GM18870 (cell line): ENCODE measurements around the gene CD34.
"Not testable (repeated sequence)": the region's sequence is repeated elsewhere in the genome, so short reads cannot be mapped to it uniquely, and the experiment has no call there.

ENCODE experiments used
- ATAC-seq: cut with Tn5 transposase; IDR thresholded peaks from one replicate; pipeline ENCODE4 v1.9.1; 2021; ENCODE audit warnings: moderate library complexity; ENCODE audit not compliant: unreplicated experiment

The CD34 gene

GRCh38 chr1:207933205-207933800 lies 22.4 kb upstream of the CD34 start:
- no peak for ATAC-seq

DNA sequence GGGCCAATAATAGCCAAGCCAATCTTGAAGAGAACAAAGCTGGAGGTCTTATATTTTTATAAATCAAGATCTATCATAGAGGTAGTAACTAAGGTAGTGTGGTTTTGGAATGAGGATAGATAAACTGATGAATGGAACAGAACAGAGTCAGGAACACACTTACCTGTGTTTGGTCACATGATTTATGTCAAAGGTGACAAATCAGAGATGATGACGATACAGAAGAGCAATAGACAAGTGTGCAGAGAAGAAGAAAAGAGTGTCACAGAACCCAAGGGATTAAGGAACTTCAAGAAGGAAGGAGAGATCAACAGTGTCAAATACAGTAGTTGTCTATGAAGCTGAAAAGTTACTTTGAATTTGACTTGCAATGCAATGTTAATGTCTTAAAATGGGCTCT lies 16.1 kb upstream of the CD34 start:
- ATAC-seq: no peak

DNA sequence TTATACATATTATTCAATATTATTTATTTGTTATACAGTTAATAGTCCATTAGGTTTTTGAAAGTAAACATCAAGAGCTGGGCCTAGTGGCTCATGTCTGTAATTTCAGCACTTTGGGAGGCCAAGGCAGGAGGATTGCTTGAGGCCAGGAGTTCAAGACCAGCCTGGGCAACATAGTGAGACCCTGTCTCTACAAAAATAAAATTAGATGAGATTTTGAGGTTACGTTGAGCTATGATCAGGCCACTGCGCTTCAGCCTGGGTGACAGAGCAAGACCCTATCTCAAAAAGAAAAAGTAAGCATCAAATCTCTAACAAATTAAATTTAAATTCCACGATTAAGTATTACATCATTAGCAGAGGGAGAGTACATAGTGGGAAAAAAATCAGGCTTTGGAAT lies 15.0 kb upstream of the CD34 start:
- not testable (repeated sequence) for ATAC-seq

- ATAC-seq: no peak
Measured at GRCh38 chr1:207925210-207925609, 14.3 kb upstream of the CD34 start.

- ATAC-seq: no peak
Measured at GRCh38 chr1:207923561-207923960, 12.6 kb upstream of the CD34 start.

- ATAC-seq: no peak
Measured at GRCh38 chr1:207923121-207923520, 12.2 kb upstream of the CD34 start.

DNA sequence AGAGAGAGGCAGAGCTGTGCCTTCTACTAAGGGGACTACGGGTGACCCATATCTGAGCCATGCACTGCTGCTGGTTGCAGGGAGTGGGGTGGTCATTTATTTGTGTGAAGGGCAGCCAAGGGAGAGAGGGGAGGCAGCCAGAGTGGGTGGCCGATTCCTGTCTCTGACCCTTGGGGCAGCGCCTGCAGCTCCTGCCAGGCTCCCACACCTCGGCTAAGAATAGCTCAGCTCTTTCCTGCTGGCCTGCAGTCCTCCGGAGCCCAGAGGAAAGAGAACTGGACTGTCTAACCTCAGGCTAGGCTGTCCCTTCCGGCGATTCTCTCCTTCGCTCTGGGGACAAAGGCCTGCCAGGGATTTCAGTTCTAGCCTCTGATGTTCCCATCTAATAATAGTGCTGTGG lies 11.6 kb upstream of the CD34 start:
- ATAC-seq: no peak

GRCh38 chr1:207921321-207921720 lies 10.4 kb upstream of the CD34 start:
- no peak for ATAC-seq

DNA sequence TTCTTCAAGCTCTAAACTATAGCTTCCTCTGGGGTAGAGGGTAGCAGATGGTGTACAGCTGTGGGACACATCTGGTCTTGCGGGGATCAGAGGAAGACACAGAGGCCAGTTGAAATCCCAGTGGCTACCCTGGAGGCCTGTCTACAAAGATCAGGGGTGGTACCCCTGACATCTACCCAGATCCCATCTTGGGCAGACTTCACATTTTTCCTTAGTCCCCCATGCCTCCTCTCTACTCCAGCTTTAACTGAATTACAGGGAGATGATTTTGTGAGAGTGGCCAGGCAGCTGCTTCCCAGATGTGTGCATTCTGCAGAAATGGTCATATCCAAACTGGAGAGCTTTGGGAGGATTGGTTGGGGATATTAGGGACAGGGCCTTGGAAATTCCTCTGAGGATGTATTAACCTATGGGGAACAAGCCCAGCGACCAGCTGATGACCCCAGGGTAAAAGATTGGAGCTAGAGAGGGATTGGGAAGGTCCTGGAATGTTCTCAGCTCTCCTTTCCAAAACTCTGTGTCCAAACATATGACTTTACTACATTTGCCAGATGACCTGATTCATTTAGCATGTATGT lies 9.6 kb upstream of the CD34 start:
- no peak for ATAC-seq

GRCh38 chr1:207919523-207920170 lies 8.7 kb upstream of the CD34 start:
- no peak for ATAC-seq

- ATAC-seq: no peak
Measured at GRCh38 chr1:207918581-207918980, 7.7 kb upstream of the CD34 start.

DNA sequence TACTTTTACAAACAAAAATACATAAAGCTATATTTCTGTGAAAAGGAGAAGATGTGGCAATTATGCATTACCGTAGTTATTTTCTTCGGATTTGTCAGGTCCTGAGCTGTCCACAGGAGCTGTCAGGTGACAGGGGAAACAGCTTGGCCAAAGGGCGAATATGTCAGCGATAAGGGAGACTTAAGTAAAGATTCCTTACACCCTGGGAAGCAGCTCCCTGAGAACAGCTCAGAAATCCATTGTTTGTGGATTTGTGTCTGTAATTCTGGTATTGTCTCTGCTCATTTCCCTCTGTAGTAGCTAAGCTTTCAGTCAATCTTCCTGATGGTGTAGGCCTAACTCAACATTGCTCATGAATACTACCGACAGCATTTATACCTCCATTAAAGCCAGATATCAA lies 7.1 kb upstream of the CD34 start:
- ATAC-seq: no peak

GRCh38 chr1:207917080-207917479 lies 6.2 kb upstream of the CD34 start:
- no peak for ATAC-seq

DNA sequence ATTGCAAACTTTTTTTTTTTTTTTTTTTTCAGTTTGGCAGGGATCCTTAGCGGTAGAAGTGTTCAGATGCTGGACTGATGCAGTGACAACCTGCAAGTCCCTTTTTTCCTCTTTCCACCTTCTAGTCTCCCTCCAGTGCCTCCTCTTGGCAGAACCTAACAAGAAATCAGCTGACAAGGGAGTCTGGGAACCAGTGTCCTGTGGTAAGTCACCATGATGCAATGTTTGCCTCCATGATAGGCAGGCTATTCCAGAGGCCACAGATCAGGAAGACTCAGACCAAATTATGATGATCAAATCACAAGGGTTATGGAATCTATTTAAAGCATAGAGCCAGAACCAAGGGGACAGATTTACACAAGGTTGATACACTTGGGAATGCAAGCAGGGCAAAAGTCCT lies 3.0 kb upstream of the CD34 start:
- no peak for ATAC-seq

- ATAC-seq: no peak
Measured at GRCh38 chr1:207911856-207912760, 1.2 kb upstream of the CD34 start.

GRCh38 chr1:207909687-207910086 lies 1.2 kb downstream of the CD34 start:
- ATAC-seq: no peak

DNA sequence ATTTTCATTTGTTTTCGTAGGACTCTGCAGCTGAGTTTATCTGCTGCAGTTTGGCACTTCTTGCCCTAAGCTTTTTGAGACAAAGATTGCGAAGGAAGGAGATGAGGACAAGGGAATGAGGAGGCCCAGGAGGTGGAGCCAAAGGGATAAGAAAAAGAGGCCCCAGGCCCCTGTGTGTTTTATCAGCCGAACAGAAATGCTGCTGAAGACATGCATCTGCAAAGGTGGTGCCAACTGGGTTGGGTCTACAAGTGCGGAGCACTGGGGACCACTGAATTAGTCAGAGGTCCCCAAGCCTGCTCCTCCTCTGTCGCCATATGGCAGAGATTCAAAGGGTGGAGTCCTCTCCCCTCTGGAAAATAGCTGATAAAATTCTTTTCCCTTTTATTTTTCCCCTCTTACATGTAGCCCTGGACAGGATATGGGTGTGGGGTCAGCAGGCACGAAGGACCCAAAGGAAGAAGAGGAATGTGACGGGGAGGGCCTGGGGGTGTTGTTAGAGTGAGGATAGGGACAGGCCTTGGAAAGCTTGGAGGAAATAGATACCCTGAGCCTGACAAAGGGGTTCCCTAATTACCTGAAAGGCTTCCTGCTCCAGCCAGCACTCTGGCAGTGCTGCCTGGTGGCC lies 2.7 kb downstream of the CD34 start:
- no peak for ATAC-seq

DNA sequence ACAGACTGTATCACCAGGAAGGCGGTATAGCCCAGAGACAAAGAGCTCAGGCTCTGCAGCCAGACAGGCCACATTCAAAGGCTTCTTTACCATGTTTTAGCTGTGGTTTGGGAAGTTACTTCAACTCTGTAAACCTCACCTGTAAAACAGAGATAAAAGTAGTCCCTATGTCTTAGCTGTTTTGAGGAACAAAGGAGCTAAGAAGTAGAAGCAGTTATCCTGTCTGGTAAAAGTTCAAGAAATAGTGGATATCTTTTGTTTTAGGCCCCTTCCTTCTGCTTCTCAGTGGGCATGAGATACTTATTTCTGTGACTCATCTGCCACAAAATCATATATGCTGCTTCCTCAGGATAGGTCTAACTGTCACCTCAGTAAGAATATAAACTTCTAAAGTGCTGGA lies 6.5 kb downstream of the CD34 start:
- ATAC-seq: no peak

GRCh38 chr1:207903767-207904166 lies 7.2 kb downstream of the CD34 start:
- ATAC-seq: no peak

DNA sequence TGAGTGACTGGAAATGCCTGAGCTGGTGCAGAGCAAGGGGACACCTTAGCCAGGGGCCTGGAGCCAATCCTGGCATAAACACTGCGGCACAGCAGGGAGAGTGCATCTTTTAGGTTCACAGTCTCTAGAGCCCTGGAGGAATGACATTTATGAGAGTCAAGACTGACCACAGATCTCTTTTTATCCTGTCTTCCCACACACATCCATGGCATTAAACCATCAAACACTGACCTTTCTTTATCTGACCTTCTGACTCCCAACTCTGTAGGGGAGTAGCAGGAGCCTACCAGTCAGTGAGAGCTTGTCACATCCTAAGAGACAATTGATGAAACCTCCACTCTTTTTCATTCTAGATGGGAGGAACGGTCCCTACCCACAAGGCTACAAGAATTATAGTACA lies 7.9 kb downstream of the CD34 start:
- no peak for ATAC-seq

- no peak for ATAC-seq
Measured at GRCh38 chr1:207902566-207902965, 8.4 kb downstream of the CD34 start.
